ENCODE results near the gene H2AZ1. TPM values are rescaled to one million over a fixed set of nuclear protein-coding genes. Genes with fewer than 3 reads are reported as not detected.

The H2AZ1 gene
- total and polyA plus RNA-seq, 2 donors (not counting 1 experiment from before 2014, with no cell fraction given), result 95.9 to 105 TPM

GRCh38 chr4:99983289-99983943 lies 33.3 kb upstream of the H2AZ1 start:
- H3K4me1 ChIP-seq (ENCODE audit: control insufficient read depth in 2 of 2, insufficient read depth in 2 of 2, low read length in 2 of 2), result no peaks in the 10 kb centered on the region
- H3K4me3 ChIP-seq (ENCODE audit: control extremely low read depth in 1 of 5, extremely low read depth in 1 of 5, insufficient read depth in 1 of 5, low read depth in 2 of 5, low read length in 4 of 5), result no peak overlapping the region
- DNase-seq, result no peak
- intact Hi-C loops (cut with micrococcal nuclease), result no loop called here
- CTCF ChIA-PET, result no interaction called here
- no peak for ATAC-seq (ENCODE audit: low read depth)
- H3K27me3 ChIP-seq (replicated peaks in 1 of 4; ENCODE audit: control extremely low read depth in 1 of 4, control insufficient read depth in 3 of 4, insufficient read depth in 4 of 4, low read length in 3 of 4), result no peaks in the 10 kb centered on the region
- no CpG with 5 or more reads among the region's 4 CpGs for WGBS (ENCODE audit: insufficient coverage)
- no peaks in the 10 kb centered on the region for H3K9me3 ChIP-seq (ENCODE audit: control extremely low read depth in 1 of 3, control insufficient read depth in 2 of 3, insufficient read depth in 1 of 3, low read length in 2 of 3)
- H3K4me2 ChIP-seq (replicated peaks; ENCODE audit: low read depth, low read length, poor library complexity, severe bottlenecking), result no peak overlapping the region
- TF ChIP-seq EZH2 (IDR thresholded peaks at IDR 0.05; ENCODE audit: borderline replicate concordance, insufficient read depth, low read depth, low read length, poor library complexity, severe bottlenecking), result no peak
- no peak for TF ChIP-seq CTCF (IDR thresholded peaks at IDR 0.05)
- peaks cover 11% of the 10 kb centered on the region for H3K27me3 Mint-ChIP-seq
- no peaks in the 10 kb centered on the region for H3K79me2 ChIP-seq (ENCODE audit: control insufficient read depth, insufficient read depth, low read length)
- no peak overlapping the region for H3K9ac ChIP-seq (ENCODE audit: low read length)
- no peaks in the 10 kb centered on the region for H4K20me1 ChIP-seq (ENCODE audit: control insufficient read depth, insufficient read depth, low read length, poor library complexity, severe bottlenecking)
- no peak overlapping the region for H2AFZ ChIP-seq (ENCODE audit: insufficient read depth, low read depth, low read length, poor library complexity, severe bottlenecking)
- H3K4me1 Mint-ChIP-seq, result no peaks in the 10 kb centered on the region
- no peaks in the 10 kb centered on the region for H3K36me3 ChIP-seq (replicated peaks in 1 of 2; ENCODE audit: control extremely low read depth in 1 of 2, control insufficient read depth in 1 of 2, extremely low read depth in 1 of 2, insufficient read depth in 2 of 2, low read length in 1 of 2)
- no peak overlapping the region for H3K27ac ChIP-seq (ENCODE audit: low read length in 2 of 2)
- no peak overlapping the region for H3K27ac Mint-ChIP-seq
- H3K4me3 Mint-ChIP-seq, result no peak overlapping the region
- H3K9me3 Mint-ChIP-seq (ENCODE audit: insufficient read depth), result no peaks in the 10 kb centered on the region
- POLR2A ChIA-PET, result interaction anchor here (0.6 kb wide), 1 partner anchor 191 kb away, joined by 3 read pairs; no protein-coding TSS in a partner anchor

GRCh38 chr4:99979872-99980271 lies 29.8 kb upstream of the H2AZ1 start:
- H3K27me3 ChIP-seq (replicated peaks in 1 of 4; ENCODE audit: control extremely low read depth in 1 of 4, control insufficient read depth in 3 of 4, insufficient read depth in 4 of 4, low read length in 3 of 4), result no peaks in the 10 kb centered on the region
- H4K20me1 ChIP-seq (ENCODE audit: control insufficient read depth, insufficient read depth, low read length, poor library complexity, severe bottlenecking), result no peaks in the 10 kb centered on the region
- no peak overlapping the region for H3K4me3 ChIP-seq (ENCODE audit: control extremely low read depth in 1 of 5, extremely low read depth in 1 of 5, insufficient read depth in 1 of 5, low read depth in 2 of 5, low read length in 4 of 5)
- Mint-ChIP-seq H3K4me3 (no peak overlapping the region), H3K4me1 (no peaks in the 10 kb centered on the region), H3K9me3 (ENCODE audit: insufficient read depth) (peaks cover 1% of the 10 kb centered on the region), H3K27ac (no peak overlapping the region), H3K27me3 (peaks cover 6% of the 10 kb centered on the region)
- no peaks in the 10 kb centered on the region for H3K36me3 ChIP-seq (replicated peaks in 1 of 2; ENCODE audit: control extremely low read depth in 1 of 2, control insufficient read depth in 1 of 2, extremely low read depth in 1 of 2, insufficient read depth in 2 of 2, low read length in 1 of 2)
- DNase-seq (no peak), ATAC-seq (ENCODE audit: low read depth) (no peak)
- no peaks in the 10 kb centered on the region for H3K9me3 ChIP-seq (ENCODE audit: control extremely low read depth in 1 of 3, control insufficient read depth in 2 of 3, insufficient read depth in 1 of 3, low read length in 2 of 3)
- no peak overlapping the region for H3K9ac ChIP-seq (ENCODE audit: low read length)
- H2AFZ ChIP-seq (ENCODE audit: insufficient read depth, low read depth, low read length, poor library complexity, severe bottlenecking), result no peak overlapping the region
- ChIA-PET POLR2A (no interaction called here), CTCF (interaction anchor here (1.4 kb wide), 1 partner anchor 18 kb away, joined by 3 read pairs; no protein-coding TSS in a partner anchor)
- H3K4me1 ChIP-seq (ENCODE audit: control insufficient read depth in 2 of 2, insufficient read depth in 2 of 2, low read length in 2 of 2), result no peaks in the 10 kb centered on the region
- no peak overlapping the region for H3K4me2 ChIP-seq (replicated peaks; ENCODE audit: low read depth, low read length, poor library complexity, severe bottlenecking)
- no peak for TF ChIP-seq EZH2 (IDR thresholded peaks at IDR 0.05; ENCODE audit: borderline replicate concordance, insufficient read depth, low read depth, low read length, poor library complexity, severe bottlenecking)
- no peak for TF ChIP-seq CTCF (IDR thresholded peaks at IDR 0.05)
- intact Hi-C loops (cut with micrococcal nuclease), result no loop called here
- no peak overlapping the region for H3K27ac ChIP-seq (ENCODE audit: low read length in 2 of 2)
- no peaks in the 10 kb centered on the region for H3K79me2 ChIP-seq (ENCODE audit: control insufficient read depth, insufficient read depth, low read length)

Data from B cell (primary cell).